ENCODE data around the gene SCGB1D1. TPM values are rescaled to one million over a fixed set of nuclear protein-coding genes. Genes with fewer than 3 reads are reported as not detected.

Gene SCGB1D1, protein sequence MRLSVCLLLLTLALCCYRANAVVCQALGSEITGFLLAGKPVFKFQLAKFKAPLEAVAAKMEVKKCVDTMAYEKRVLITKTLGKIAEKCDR
- total RNA-seq (2022; extraction: Qiagen RNA extraction; ENCODE audit: low read depth), result not detected in 5 replicates

GRCh38 chr11:62190011-62190410 lies at the start of gene SCGB1D1:
TSS of gene SCGB1D1 (plus strand) at chr11:62190216. CDS start at chr11:62190285, 69 bp downstream.

GRCh38 chr11:62242021-62242420 lies 52.0 kb downstream of the SCGB1D1 start, which contains the start of gene SCGB1D2:
TSS of gene SCGB1D2 (plus strand) at chr11:62242239. CDS start at chr11:62242308, 69 bp downstream.

Other genes with a start within 250 kb of the SCGB1D1 start
- 0.91 to 2.3 TPM (median 1.4 TPM) in 5 replicates for gene BEST1, start 239.9 kb upstream of the SCGB1D1 start, total RNA-seq (2022; extraction: Qiagen RNA extraction; ENCODE audit: low read depth)
- 10,403 to 19,287 TPM (median 17,849 TPM) in 5 replicates for gene FTH1, start 222.6 kb upstream of the SCGB1D1 start, total RNA-seq (2022; extraction: Qiagen RNA extraction; ENCODE audit: low read depth)
- gene INCENP, start 66.2 kb upstream of the SCGB1D1 start, total RNA-seq (2022; extraction: Qiagen RNA extraction; ENCODE audit: low read depth), result 47.3 to 60.0 TPM (median 51.1 TPM) in 5 replicates
- gene SCGB2A1, start 18.5 kb downstream of the SCGB1D1 start, total RNA-seq (2022; extraction: Qiagen RNA extraction; ENCODE audit: low read depth), result not detected in 5 replicates
- not detected in 5 replicates for gene SCGB1D2, start 52.0 kb downstream of the SCGB1D1 start, total RNA-seq (2022; extraction: Qiagen RNA extraction; ENCODE audit: low read depth)
- not detected in 5 replicates for gene SCGB2A2, start 79.9 kb downstream of the SCGB1D1 start, total RNA-seq (2022; extraction: Qiagen RNA extraction; ENCODE audit: low read depth)
- not detected in 5 replicates for gene SCGB1D4, start 108.9 kb downstream of the SCGB1D1 start, total RNA-seq (2022; extraction: Qiagen RNA extraction; ENCODE audit: low read depth)
- 7.1 to 16.1 TPM (median 11.8 TPM) in 5 replicates for gene ASRGL1, start 147.2 kb downstream of the SCGB1D1 start, total RNA-seq (2022; extraction: Qiagen RNA extraction; ENCODE audit: low read depth)
- 0.39 TPM in 1 of 5 replicates, not detected in the others for gene SCGB1A1, start 228.8 kb downstream of the SCGB1D1 start, total RNA-seq (2022; extraction: Qiagen RNA extraction; ENCODE audit: low read depth)

Measured in A549 treated with RU486 at 1 μM for 4 hours (cell line).